C4-2B (cell line): Measurements from ENCODE around the gene SRF.

Experiments used
- ZFX ChIP-seq: fragments of 450-650 bp; IDR thresholded peaks from 2 replicates; pipeline ENCODE4 v1.6.1; 2017
- TF ChIP-seq, protein P1 (sequence below): fragments of 450-650 bp; conservative IDR thresholded peaks from 2 replicates; pipeline ENCODE4 v1.5.1; 2017; ENCODE audit warnings: mild to moderate bottlenecking

DNA sequence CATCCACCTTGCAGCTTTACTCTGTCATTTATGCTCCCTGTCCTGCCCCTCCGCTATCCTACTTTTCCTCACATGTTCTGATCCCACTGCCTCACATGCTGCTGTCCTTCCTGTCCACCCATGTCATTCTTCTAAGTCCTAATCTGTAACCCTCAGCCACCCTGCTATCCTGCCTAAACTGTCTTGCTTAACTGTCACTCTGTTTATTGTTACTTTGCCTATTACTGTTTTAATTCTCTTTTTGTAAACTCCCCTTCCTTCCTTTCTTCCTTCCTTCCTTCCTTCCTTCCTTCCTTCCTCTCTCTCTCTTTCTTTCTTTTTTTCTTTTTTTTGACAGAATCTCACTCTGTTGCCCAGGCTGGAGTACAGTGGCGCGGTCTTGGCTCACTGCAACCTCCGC is 12.4 kb downstream of the SRF start:
- TF ChIP-seq, protein P1, sequence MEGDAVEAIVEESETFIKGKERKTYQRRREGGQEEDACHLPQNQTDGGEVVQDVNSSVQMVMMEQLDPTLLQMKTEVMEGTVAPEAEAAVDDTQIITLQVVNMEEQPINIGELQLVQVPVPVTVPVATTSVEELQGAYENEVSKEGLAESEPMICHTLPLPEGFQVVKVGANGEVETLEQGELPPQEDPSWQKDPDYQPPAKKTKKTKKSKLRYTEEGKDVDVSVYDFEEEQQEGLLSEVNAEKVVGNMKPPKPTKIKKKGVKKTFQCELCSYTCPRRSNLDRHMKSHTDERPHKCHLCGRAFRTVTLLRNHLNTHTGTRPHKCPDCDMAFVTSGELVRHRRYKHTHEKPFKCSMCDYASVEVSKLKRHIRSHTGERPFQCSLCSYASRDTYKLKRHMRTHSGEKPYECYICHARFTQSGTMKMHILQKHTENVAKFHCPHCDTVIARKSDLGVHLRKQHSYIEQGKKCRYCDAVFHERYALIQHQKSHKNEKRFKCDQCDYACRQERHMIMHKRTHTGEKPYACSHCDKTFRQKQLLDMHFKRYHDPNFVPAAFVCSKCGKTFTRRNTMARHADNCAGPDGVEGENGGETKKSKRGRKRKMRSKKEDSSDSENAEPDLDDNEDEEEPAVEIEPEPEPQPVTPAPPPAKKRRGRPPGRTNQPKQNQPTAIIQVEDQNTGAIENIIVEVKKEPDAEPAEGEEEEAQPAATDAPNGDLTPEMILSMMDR = no peak
- TF ChIP-seq ZFX = no peak
